T-helper 17 cell (primary cell): ENCODE data around the gene ADARB2. TPM values are rescaled to one million over a fixed set of nuclear protein-coding genes. Genes with fewer than 3 reads are reported as not detected.

Experiments used
- ATAC-seq: fragments of 150-1000 bp; cut with Tn5 transposase; 2 replicates; pipeline ENCODE4 v1.10.0; 2021; ENCODE audit warnings: mild to moderate bottlenecking, moderate library complexity
- DNase-seq, 3 donors: peaks; one replicate each; pipeline versions ENCODE4 v3.0.0 to v3.0.0-alpha.2; 2020 to 2021
- H3K9me3 ChIP-seq: one replicate; pipeline ENCODE4 v1.7.0; 2013; ENCODE audit warnings: low read length, mild to moderate bottlenecking; ENCODE audit not compliant: control insufficient read depth, poor library complexity, severe bottlenecking
- H3K27ac Mint-ChIP-seq: one replicate; pipeline ENCODE4 v1.8.0; 2022; ENCODE audit warnings: mild to moderate bottlenecking, moderate library complexity, mixed read lengths
- H3K27me3 Mint-ChIP-seq: one replicate; pipeline ENCODE4 v1.8.0; 2022; ENCODE audit warnings: mixed read lengths
- H3K36me3 Mint-ChIP-seq: one replicate; pipeline ENCODE4 v1.8.0; 2022; ENCODE audit warnings: low read depth, mixed read lengths
- H3K4me1 Mint-ChIP-seq: one replicate; pipeline ENCODE4 v1.8.0; 2022; ENCODE audit warnings: mild to moderate bottlenecking, mixed read lengths
- H3K4me3 Mint-ChIP-seq: one replicate; pipeline ENCODE4 v1.8.0; 2022; ENCODE audit warnings: mild to moderate bottlenecking, moderate library complexity, mixed read lengths
- total RNA-seq, 4 donors: library from RNA in 2 of 4; stranded (reverse) in 2 of 4; gene quantifications; one replicate each; pipeline ENCODE4 v1.2.3 and lab custom pipeline; 2022 to 2026

Gene ADARB2
- total RNA-seq, 2 donors from 2014 or later: 0.18 TPM; not detected in 1

GRCh38 chr10:1632596-1632995 lies 104.7 kb downstream of the ADARB2 start:
- no peaks in the 10 kb centered on the region for H3K9me3 ChIP-seq
- Mint-ChIP-seq H3K4me1 (no peaks in the 10 kb centered on the region), H3K27ac (no peak overlapping the region), H3K27me3 (peaks cover 26% of the 10 kb centered on the region), H3K4me3 (no peak overlapping the region), H3K36me3 (no peaks in the 10 kb centered on the region)
- no peak for ATAC-seq
- DNase-seq: no peak

- peaks cover 28% of the 10 kb centered on the region for H3K27me3 Mint-ChIP-seq
- H3K36me3 Mint-ChIP-seq: no peaks in the 10 kb centered on the region
- H3K4me3 Mint-ChIP-seq: no peak overlapping the region
- no peaks in the 10 kb centered on the region for H3K4me1 Mint-ChIP-seq
- H3K27ac Mint-ChIP-seq: no peak overlapping the region
- no peak for ATAC-seq
- no peaks in the 10 kb centered on the region for H3K9me3 ChIP-seq
- DNase-seq: no peak
These were observed 105.2 kb downstream of the ADARB2 start for GRCh38 chr10:1632141-1632540.

- Mint-ChIP-seq H3K4me3 (no peak overlapping the region), H3K27me3 (peaks cover 29% of the 10 kb centered on the region), H3K36me3 (no peaks in the 10 kb centered on the region), H3K4me1 (no peaks in the 10 kb centered on the region), H3K27ac (no peak overlapping the region)
- no peaks in the 10 kb centered on the region for H3K9me3 ChIP-seq
- ATAC-seq: peak; percentile 50
- DNase-seq: no peak
These were observed 106.0 kb downstream of the ADARB2 start for GRCh38 chr10:1631282-1631681.

DNA sequence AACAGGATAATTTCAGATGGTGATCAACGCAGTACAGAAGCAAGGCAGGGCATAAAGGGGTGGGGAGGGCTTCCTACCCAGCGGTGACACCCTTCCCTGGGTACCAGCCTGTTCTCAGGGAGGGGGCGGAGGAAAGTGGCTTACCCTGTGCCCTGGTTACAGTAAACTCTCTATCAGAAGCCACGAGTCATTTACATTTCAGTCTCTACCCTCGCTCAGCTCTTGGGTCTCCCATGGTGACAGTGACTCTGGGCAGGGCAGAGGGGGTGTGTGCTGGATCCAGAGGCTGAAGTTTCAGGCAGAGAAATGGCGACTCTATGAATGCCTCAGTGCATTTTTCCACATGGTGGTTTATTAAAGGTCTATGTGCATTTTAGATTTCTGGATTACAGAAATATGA lies 107.0 kb downstream of the ADARB2 start:
- Mint-ChIP-seq H3K27ac (no peak overlapping the region), H3K27me3 (peaks cover 23% of the 10 kb centered on the region)
- no peak for ATAC-seq

DNA sequence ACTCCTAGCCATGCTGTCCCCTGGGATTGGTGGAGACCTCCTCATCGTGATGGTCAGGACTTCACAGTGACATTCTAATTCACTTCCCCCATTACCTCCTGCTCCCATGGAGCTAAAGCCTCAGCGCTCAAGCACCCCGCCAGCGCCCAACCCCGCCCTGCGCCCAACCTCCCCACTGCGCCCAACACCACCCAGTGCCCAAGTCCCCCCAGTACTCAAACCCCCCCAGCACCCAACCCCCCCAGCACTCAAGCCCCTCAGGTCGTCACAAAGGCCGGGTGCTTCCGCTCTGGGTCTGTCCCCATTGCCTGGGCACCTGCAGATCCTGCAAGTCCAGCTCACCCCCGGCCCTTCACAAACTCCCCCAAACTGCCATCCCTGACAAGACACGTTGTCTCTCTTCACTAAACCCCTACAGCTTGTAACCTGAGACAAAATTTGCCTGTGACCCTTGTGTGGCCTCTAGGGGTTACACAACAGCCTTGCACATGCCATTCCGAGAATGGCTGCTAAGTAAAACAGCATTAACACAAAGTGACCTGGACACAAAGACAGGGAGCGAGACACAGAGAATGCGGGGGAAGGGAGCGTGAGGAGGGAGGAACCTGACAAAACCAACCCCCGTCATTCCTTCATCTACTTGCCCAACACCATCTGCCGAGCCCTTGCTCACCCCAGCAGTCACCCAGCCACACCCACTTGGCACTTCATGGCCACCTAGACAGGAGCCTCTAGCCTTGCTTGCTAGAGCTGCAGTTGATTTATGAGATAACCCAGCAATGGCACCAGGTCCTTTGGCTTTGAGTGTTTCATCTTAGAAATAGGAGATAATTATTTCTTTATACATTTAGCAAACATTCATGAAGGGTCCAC lies 107.8 kb downstream of the ADARB2 start:
- Mint-ChIP-seq H3K36me3 (no peaks in the 10 kb centered on the region), H3K4me1 (no peaks in the 10 kb centered on the region), H3K4me3 (no peak overlapping the region), H3K27ac (no peak overlapping the region), H3K27me3 (peaks cover 18% of the 10 kb centered on the region)
- H3K9me3 ChIP-seq: no peaks in the 10 kb centered on the region
- ATAC-seq: no peak
- DNase-seq: no peak

More for the DNA sequence above, 107.0 kb downstream of the ADARB2 start:
- no peaks in the 10 kb centered on the region for H3K9me3 ChIP-seq
- H3K4me1 Mint-ChIP-seq: no peaks in the 10 kb centered on the region
- no peak for DNase-seq
- no peak overlapping the region for H3K4me3 Mint-ChIP-seq
- no peaks in the 10 kb centered on the region for H3K36me3 Mint-ChIP-seq

DNA sequence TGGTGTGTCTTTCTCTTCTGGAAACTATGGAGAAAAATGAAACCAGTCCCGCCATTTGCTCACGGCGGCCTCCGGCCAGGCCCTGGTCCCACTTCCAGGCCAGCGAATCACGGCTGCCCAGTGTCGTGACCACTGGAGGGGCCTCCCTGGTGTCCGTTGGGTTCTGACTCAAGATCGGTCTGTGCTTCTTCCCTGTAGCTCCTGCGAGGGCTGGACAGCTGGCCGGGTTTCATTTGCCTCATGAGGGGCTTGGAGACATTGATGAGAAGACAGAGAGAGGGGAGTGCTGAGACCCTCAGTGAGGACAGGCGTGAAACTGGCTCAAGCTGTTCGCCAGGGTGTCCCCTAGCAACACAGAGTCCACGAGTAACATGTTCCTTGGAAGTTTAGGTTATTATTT lies 108.6 kb downstream of the ADARB2 start:
- Mint-ChIP-seq H3K4me1 (no peaks in the 10 kb centered on the region), H3K4me3 (no peak overlapping the region), H3K27me3 (peaks cover 20% of the 10 kb centered on the region), H3K36me3 (no peaks in the 10 kb centered on the region), H3K27ac (no peak overlapping the region)
- no peaks in the 10 kb centered on the region for H3K9me3 ChIP-seq
- DNase-seq (no peak), ATAC-seq (no peak)

- H3K27me3 Mint-ChIP-seq: peaks cover 24% of the 10 kb centered on the region
- ATAC-seq (no peak), DNase-seq (no peak)
- no peaks in the 10 kb centered on the region for H3K4me1 Mint-ChIP-seq
- no peak overlapping the region for H3K4me3 Mint-ChIP-seq
- no peak overlapping the region for H3K27ac Mint-ChIP-seq
- no peaks in the 10 kb centered on the region for H3K9me3 ChIP-seq
- H3K36me3 Mint-ChIP-seq: no peaks in the 10 kb centered on the region
These were observed 109.4 kb downstream of the ADARB2 start for GRCh38 chr10:1627945-1628344.

GRCh38 chr10:1626835-1627234 lies 110.5 kb downstream of the ADARB2 start:
- Mint-ChIP-seq H3K27me3 (peaks cover 23% of the 10 kb centered on the region), H3K36me3 (no peaks in the 10 kb centered on the region), H3K27ac (no peak overlapping the region), H3K4me3 (no peak overlapping the region), H3K4me1 (no peaks in the 10 kb centered on the region)
- DNase-seq: no peak
- ATAC-seq: no peak
- H3K9me3 ChIP-seq: no peaks in the 10 kb centered on the region

GRCh38 chr10:1626410-1626809 lies 110.9 kb downstream of the ADARB2 start:
- H3K9me3 ChIP-seq: no peaks in the 10 kb centered on the region
- DNase-seq: no peak
- Mint-ChIP-seq H3K27ac (no peak overlapping the region), H3K36me3 (no peaks in the 10 kb centered on the region), H3K4me3 (no peak overlapping the region), H3K27me3 (peaks cover 19% of the 10 kb centered on the region), H3K4me1 (no peaks in the 10 kb centered on the region)
- no peak for ATAC-seq

DNA sequence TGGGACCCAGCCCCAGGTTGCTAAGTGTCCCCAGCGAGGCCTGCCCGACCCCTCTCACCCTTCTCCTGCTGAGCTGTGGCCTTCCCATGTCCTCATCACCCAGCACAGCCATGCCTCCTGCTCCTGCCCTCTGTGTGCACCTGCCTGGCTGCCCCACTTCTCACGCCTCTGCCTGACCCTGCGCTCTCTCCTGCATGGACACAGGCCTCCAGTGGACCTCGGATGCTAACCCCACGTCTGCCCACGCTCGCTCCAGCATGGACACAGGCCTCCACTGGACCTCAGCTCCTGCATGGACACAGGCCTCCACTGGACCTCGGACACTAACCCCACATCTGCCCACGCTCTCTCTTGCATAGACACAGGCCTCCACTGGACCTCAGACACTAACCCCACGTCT lies 111.6 kb downstream of the ADARB2 start:
- no peak for ATAC-seq
- Mint-ChIP-seq H3K36me3 (no peaks in the 10 kb centered on the region), H3K4me1 (no peaks in the 10 kb centered on the region), H3K27me3 (peaks cover 14% of the 10 kb centered on the region), H3K27ac (no peak overlapping the region), H3K4me3 (no peak overlapping the region)
- DNase-seq: no peak
- H3K9me3 ChIP-seq: no peaks in the 10 kb centered on the region

GRCh38 chr10:1625079-1625478 lies 112.2 kb downstream of the ADARB2 start:
- Mint-ChIP-seq H3K4me3 (no peak overlapping the region), H3K36me3 (no peaks in the 10 kb centered on the region), H3K27ac (no peak overlapping the region), H3K27me3 (peaks cover 14% of the 10 kb centered on the region), H3K4me1 (no peaks in the 10 kb centered on the region)
- no peaks in the 10 kb centered on the region for H3K9me3 ChIP-seq
- ATAC-seq (no peak), DNase-seq (no peak)

DNA sequence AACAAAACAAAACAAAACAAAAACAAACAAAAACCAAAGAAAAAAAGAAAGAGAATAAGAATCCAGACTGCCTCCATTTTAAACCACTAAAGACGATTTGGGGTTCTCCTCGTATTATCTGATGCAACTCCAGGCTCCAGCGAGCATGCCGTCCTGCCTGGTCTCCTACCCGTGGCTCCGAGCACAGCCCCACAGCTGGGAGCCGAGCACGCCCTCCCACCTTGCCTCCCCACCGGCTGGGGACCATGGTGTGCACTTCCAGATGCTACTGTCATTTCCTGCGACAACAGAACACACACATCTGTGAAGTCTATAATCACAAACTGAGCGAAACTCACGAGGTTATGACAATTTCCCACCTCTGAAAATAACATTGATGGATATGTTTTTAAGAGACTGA lies 113.1 kb downstream of the ADARB2 start:
- H3K4me3 Mint-ChIP-seq: no peak overlapping the region
- H3K4me1 Mint-ChIP-seq: no peaks in the 10 kb centered on the region
- H3K9me3 ChIP-seq: no peaks in the 10 kb centered on the region
- peaks cover 14% of the 10 kb centered on the region for H3K27me3 Mint-ChIP-seq
- H3K36me3 Mint-ChIP-seq: no peaks in the 10 kb centered on the region
- ATAC-seq (no peak), DNase-seq (no peak)
- H3K27ac Mint-ChIP-seq: no peak overlapping the region

DNA sequence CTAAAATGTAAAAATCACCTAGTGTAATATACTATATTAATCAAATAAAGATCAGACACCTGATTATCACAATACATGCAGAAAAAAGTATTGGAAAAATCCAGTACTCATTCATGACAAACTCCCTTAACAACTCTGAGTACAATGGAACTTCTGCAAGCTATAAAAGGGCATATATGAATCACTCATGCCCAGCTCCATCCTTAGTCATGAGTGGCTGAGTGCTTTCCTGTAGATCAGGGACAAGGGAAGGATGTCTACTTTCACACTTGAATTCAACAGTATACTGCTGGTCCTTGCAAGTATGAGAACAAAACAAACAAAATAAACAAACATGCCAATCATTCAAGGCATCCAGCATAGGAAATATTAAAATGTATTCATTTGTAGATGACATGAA lies 116.5 kb downstream of the ADARB2 start:
- Mint-ChIP-seq H3K27ac (no peak overlapping the region), H3K4me1 (no peaks in the 10 kb centered on the region), H3K36me3 (no peaks in the 10 kb centered on the region), H3K4me3 (no peak overlapping the region), H3K27me3 (peaks cover 14% of the 10 kb centered on the region)
- no peak for ATAC-seq
- no peak for DNase-seq
- H3K9me3 ChIP-seq: no peaks in the 10 kb centered on the region
